IMR-90 (cell line): ENCODE results near the gene ZNF385B. TPM values are rescaled to one million over a fixed set of nuclear protein-coding genes. Genes with fewer than 3 reads are reported as not detected.

Experiments used
- ATAC-seq: fragments of 200-7000 bp; cut with Tn5 transposase; 2 replicates; pipeline ENCODE4 v1.9.1; 2020; ENCODE audit warnings: low read depth, mild to moderate bottlenecking, moderate library complexity
- BruUV-seq: library from RNA; stranded (reverse); fragments of 400-500 nt; replicated peaks from 2 replicates; lab custom pipeline; 2021; lab: Mats Ljungman, UMichigan
- CTCF ChIA-PET: fragments of 300-600 bp; formaldehyde crosslinking; extraction: SDS; loops from one replicate; lab custom pipeline; 2021; ENCODE audit warnings: antibody characterized with exemption; lab: Yijun Ruan, JAX
- POLR2A ChIA-PET: fragments of 300-600 bp; sonication (Branson Sonifier 250); formaldehyde crosslinking; loops from one replicate; lab custom pipeline; 2022; ENCODE audit warnings: antibody characterized with exemption; ENCODE audit not compliant: unreplicated experiment; lab: Charles Lee
- DNase-seq: peaks from one replicate; pipeline ENCODE4 v3.0.0; 2013
- H2AFZ ChIP-seq: replicated peaks from 2 replicates; pipeline ENCODE3; 2013; ENCODE audit warnings: low read length, mild to moderate bottlenecking; ENCODE audit not compliant: poor library complexity
- H2AK5ac ChIP-seq: 2 replicates; pipeline ENCODE4 v1.6.1; 2013; ENCODE audit warnings: low read depth, low read length, inconsistent platforms
- H2AK9ac ChIP-seq: replicated peaks from 2 replicates; pipeline ENCODE3; 2013; ENCODE audit warnings: mild to moderate bottlenecking, low read depth, low read length, moderate library complexity; ENCODE audit not compliant: poor library complexity
- H2BK120ac ChIP-seq: 2 replicates; pipeline ENCODE4 v1.6.1; 2013; ENCODE audit warnings: low read depth, low read length, inconsistent platforms
- H2BK15ac ChIP-seq: 3 replicates; pipeline ENCODE4 v1.6.1; 2013; ENCODE audit warnings: low read depth, low read length, inconsistent platforms
- H2BK20ac ChIP-seq: 2 replicates; pipeline ENCODE4 v1.6.1; 2013; ENCODE audit warnings: low read depth, mild to moderate bottlenecking, inconsistent platforms, low read length, moderate library complexity
- H2BK5ac ChIP-seq: 2 replicates; pipeline ENCODE4 v1.6.1; 2013; ENCODE audit warnings: mild to moderate bottlenecking, low read depth, low read length, inconsistent platforms; ENCODE audit not compliant: poor library complexity, severe bottlenecking
- H3K14ac ChIP-seq: replicated peaks from 2 replicates; pipeline ENCODE4 v1.6.1; 2013; ENCODE audit warnings: low read depth, low read length, inconsistent platforms
- H3K18ac ChIP-seq: 2 replicates; pipeline ENCODE4 v1.6.1; 2013; ENCODE audit warnings: low read depth, low read length, control low read depth
- H3K23ac ChIP-seq: 2 replicates; pipeline ENCODE4 v1.6.1; 2013; ENCODE audit warnings: low read depth, low read length, inconsistent platforms
- H3K27ac ChIP-seq: 2 replicates; pipeline ENCODE4 v1.5.1; 2013; ENCODE audit warnings: mild to moderate bottlenecking, control low read depth, low read length; ENCODE audit not compliant: insufficient read depth
- H3K27me3 ChIP-seq: 2 replicates; pipeline ENCODE4 v1.6.1; 2013; ENCODE audit warnings: low read length; ENCODE audit not compliant: control insufficient read depth, insufficient read depth
- H3K36me3 ChIP-seq: 2 replicates; pipeline ENCODE4 v1.6.1; 2013; ENCODE audit warnings: low read length, mixed read lengths; ENCODE audit not compliant: control insufficient read depth, insufficient read depth
- H3K4ac ChIP-seq: 2 replicates; pipeline ENCODE4 v1.6.1; 2013; ENCODE audit warnings: low read depth, low read length, inconsistent platforms
- H3K4me1 ChIP-seq: 2 replicates; pipeline ENCODE4 v1.6.1; 2013; ENCODE audit warnings: low read length, mixed read lengths; ENCODE audit not compliant: control insufficient read depth, insufficient read depth
- H3K4me2 ChIP-seq: 2 replicates; pipeline ENCODE4 v1.6.1; 2013; ENCODE audit warnings: low read depth, mild to moderate bottlenecking, control low read depth, low read length, moderate library complexity
- H3K4me3 ChIP-seq: 2 replicates; pipeline ENCODE4 v1.5.1; 2013; ENCODE audit warnings: low read depth, mild to moderate bottlenecking, control low read depth, low read length, moderate library complexity; ENCODE audit not compliant: insufficient read depth
- H3K56ac ChIP-seq: 2 replicates; pipeline ENCODE4 v1.6.1; 2013; ENCODE audit warnings: low read length, inconsistent platforms; ENCODE audit not compliant: insufficient read depth; ENCODE audit errors: extremely low read depth
- H3K79me1 ChIP-seq, 2 experiments: 2 replicates each; pipeline ENCODE4 v1.6.1; 2013; ENCODE audit warnings: low read length in 2 of 2, inconsistent platforms in 1 of 2, low read depth in 1 of 2
- H3K9ac ChIP-seq: 2 replicates; pipeline ENCODE4 v1.6.1; 2013; ENCODE audit warnings: low read depth, low read length, control low read depth
- H3K9me1 ChIP-seq: 2 replicates; pipeline ENCODE4 v1.6.1; 2013; ENCODE audit warnings: low read length, inconsistent platforms; ENCODE audit not compliant: insufficient read depth
- H3K9me3 ChIP-seq: 2 replicates; pipeline ENCODE4 v1.6.1; 2013; ENCODE audit warnings: low read length; ENCODE audit not compliant: control insufficient read depth, insufficient read depth
- H4K20me1 ChIP-seq: 2 replicates; pipeline ENCODE4 v1.6.1; 2013; ENCODE audit warnings: low read length, inconsistent platforms; ENCODE audit not compliant: insufficient read depth
- H4K5ac ChIP-seq: 2 replicates; pipeline ENCODE4 v1.6.1; 2013; ENCODE audit warnings: mild to moderate bottlenecking, low read depth, low read length, control low read depth
- H4K8ac ChIP-seq, 2 experiments: 2 replicates each; pipeline ENCODE4 v1.6.1; 2013; ENCODE audit warnings: low read depth in 2 of 2, low read length in 2 of 2, control low read depth in 1 of 2, inconsistent platforms in 1 of 2
- H4K91ac ChIP-seq: 2 replicates; pipeline ENCODE4 v1.6.1; 2013; ENCODE audit warnings: low read depth, low read length, inconsistent platforms; ENCODE audit not compliant: insufficient read depth
- BHLHE40 ChIP-seq: fragments of 150-350 bp; IDR thresholded peaks from 2 replicates; pipeline ENCODE4 v1.6.1; 2016; ENCODE audit warnings: mild to moderate bottlenecking, low read depth, low read length
- CTCF ChIP-seq: conservative IDR thresholded peaks from 2 replicates; pipeline ENCODE4 v1.5.1; 2012; ENCODE audit warnings: mild to moderate bottlenecking, low read depth, low read length, improper control_type of control experiment
- ELK1 ChIP-seq: fragments of 150-350 bp; IDR thresholded peaks from 2 replicates; pipeline ENCODE4 v1.6.1; 2016; ENCODE audit warnings: low read depth, mild to moderate bottlenecking, low read length, moderate library complexity, borderline replicate concordance
- MAFK ChIP-seq: IDR thresholded peaks from 2 replicates; pipeline ENCODE4 v1.6.1; 2012; ENCODE audit warnings: low read depth, low read length, improper control_type of control experiment
- MXI1 ChIP-seq: IDR thresholded peaks from 2 replicates; pipeline ENCODE4 v1.6.1; 2012; ENCODE audit warnings: low read depth, mild to moderate bottlenecking, low read length, moderate library complexity, borderline replicate concordance
- WGBS, 2 experiments: methylation state at CpG; one replicate each; pipeline versions ENCODE4 v1.1.5 to v1.1.7; 2013; ENCODE audit warnings: missing lambda C conversion rate in 2 of 2; ENCODE audit not compliant: insufficient read length in 1 of 2; ENCODE audit errors: extremely low coverage in 2 of 2; 5-methylcytosine and 5-hydroxymethylcytosine counted together
- dilution Hi-C: fragments of 300-500 bp; cut with HindIII; formaldehyde crosslinking; loops from one replicate; pipeline ENCODE4 v1.14.3; 2018; ENCODE audit warnings: low sequenced_read_pairs; ENCODE audit not compliant: unreplicated experiment
- in situ Hi-C: fragments of 300-500 bp; cut with MboI; formaldehyde crosslinking; loops from 3 replicates; pipeline ENCODE4 v1.14.3; 2019; ENCODE audit warnings: low sequenced_read_pairs, inconsistent platforms, mixed read lengths
- intact Hi-C: fragments of 100-400 bp; cut with micrococcal nuclease; formaldehyde crosslinking; loops from 2 replicates; pipeline ENCODE4 v1.10.0; 2022
- polyA plus RNA-seq, 3 experiments: library from polyadenylated mRNA; depleted of rRNA; stranded (reverse); fragments of >200 nt; gene quantifications; 2 replicates each; pipeline ENCODE4 v1.2.3, GENCODE V29; 2012; ENCODE audit warnings: low replicate concordance in 1 of 3
- total RNA-seq: library from RNA; depleted of rRNA; stranded (reverse); fragments of >200 nt; gene quantifications from 2 replicates; pipeline ENCODE4 v1.2.3, GENCODE V29; 2012

The ZNF385B gene
- total and polyA plus RNA-seq, 2 of the 4 experiments (the other 2 are of a cell fraction): not detected

DNA sequence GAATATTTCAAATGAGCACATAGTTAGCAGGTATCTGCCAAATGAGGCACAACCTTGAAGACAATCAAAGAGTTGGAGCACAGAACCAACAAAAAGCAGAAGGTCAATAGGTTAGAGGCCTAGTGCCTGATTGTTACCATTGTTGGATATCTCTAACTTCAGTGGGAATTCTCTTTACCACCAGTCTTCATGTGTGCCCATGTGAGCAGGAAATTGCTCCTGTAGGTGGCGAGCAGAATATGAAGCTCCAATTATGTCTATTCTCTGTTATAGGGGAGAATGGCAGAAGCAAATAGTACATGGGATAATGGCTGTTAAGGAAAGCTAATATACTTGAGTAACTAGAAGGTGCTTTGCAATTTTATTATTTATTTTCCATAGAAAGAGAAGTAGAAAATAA lies 14.9 kb upstream of the ZNF385B start:
- H2AFZ ChIP-seq: no peak overlapping the region
- H3K18ac ChIP-seq: no peak overlapping the region
- no peak overlapping the region for H2AK5ac ChIP-seq
- dilution Hi-C loops: no loop called here
- H3K27me3 ChIP-seq: no peaks in the 10 kb centered on the region; the same call in 1 of the 2 replicates
- no peak for DNase-seq
- no peak overlapping the region for H3K4me3 ChIP-seq
- H4K8ac ChIP-seq: no peak overlapping the region
- H3K4me2 ChIP-seq: no peak overlapping the region
- POLR2A ChIA-PET: no interaction called here
- H3K14ac ChIP-seq: no peak overlapping the region
- no peak overlapping the region for H2AK9ac ChIP-seq
- H2BK120ac ChIP-seq: no peak overlapping the region
- H2BK15ac ChIP-seq: no peak overlapping the region
- no peak overlapping the region for H3K9ac ChIP-seq
- H3K9me1 ChIP-seq: no peaks in the 10 kb centered on the region
- no peaks in the 10 kb centered on the region for H3K4me1 ChIP-seq
- no TSS peak for BruUV-seq
- no peaks in the 10 kb centered on the region for H4K20me1 ChIP-seq
- in situ Hi-C loops: no loop called here
- no peaks in the 10 kb centered on the region for H3K79me1 ChIP-seq
- no peaks in the 10 kb centered on the region for H3K9me3 ChIP-seq
- intact Hi-C loops: no loop called here
- TF ChIP-seq ELK1: no peak
- TF ChIP-seq MAFK: no peak
- TF ChIP-seq MXI1: no peak
- TF ChIP-seq BHLHE40: no peak
- TF ChIP-seq CTCF: no peak
- H4K5ac ChIP-seq: no peak overlapping the region
- H2BK5ac ChIP-seq: no peak overlapping the region
- no CpG with 5 or more reads among the region's 1 CpG for WGBS, 2 experiments
- CTCF ChIA-PET: interaction anchor here (1.5 kb wide), 1 partner anchor 47 kb away, joined by 3 read pairs; no protein-coding TSS in a partner anchor
- ATAC-seq: no peak
- H4K91ac ChIP-seq: no peak overlapping the region
- no peak overlapping the region for H3K23ac ChIP-seq
- H3K36me3 ChIP-seq: no peaks in the 10 kb centered on the region
- no peak overlapping the region for H3K27ac ChIP-seq
- H3K56ac ChIP-seq: no peak overlapping the region
- no peak overlapping the region for H3K4ac ChIP-seq
- H2BK20ac ChIP-seq: no peak overlapping the region
